Measurements from ENCODE around the gene NOSTRIN.

- TF ChIP-seq ZNF274 (IDR thresholded peaks at IDR 0.05; ENCODE audit: low read depth, low read length) (no peak), SUZ12 (IDR thresholded peaks at IDR 0.05; ENCODE audit: extremely low read depth, insufficient read depth, insufficient read length) (no peak)
These were observed 101.5 kb downstream of the NOSTRIN start for GRCh38 chr2:168903888-168904287.

All from NT2/D1 (cell line).